Progenitor cell of endocrine pancreas (in vitro differentiated cells): ENCODE measurements around the gene DNAJC1. TPM values are rescaled to one million over a fixed set of nuclear protein-coding genes. Genes with fewer than 3 reads are reported as not detected.
"Not testable (repeated sequence)": the region's sequence is repeated elsewhere in the genome, so short reads cannot be mapped to it uniquely, and the experiment has no call there.

Experiments used
- DNase-seq: peaks from one replicate; pipeline ENCODE4 v3.0.0; 2021; ENCODE audit warnings: low spot score; ENCODE audit not compliant: unreplicated experiment
- H3K27ac Mint-ChIP-seq: 2 replicates; pipeline ENCODE4 v1.8.0; 2021; ENCODE audit warnings: mild to moderate bottlenecking, moderate library complexity, mixed read lengths
- H3K27me3 Mint-ChIP-seq: 2 replicates; pipeline ENCODE4 v1.8.0; 2021; ENCODE audit warnings: mixed read lengths
- H3K36me3 Mint-ChIP-seq: 2 replicates; pipeline ENCODE4 v1.8.0; 2022; ENCODE audit warnings: mixed read lengths; ENCODE audit not compliant: insufficient read depth
- H3K4me1 Mint-ChIP-seq: 2 replicates; pipeline ENCODE4 v1.8.0; 2021; ENCODE audit warnings: low read depth, mixed read lengths
- H3K4me3 Mint-ChIP-seq: 2 replicates; pipeline ENCODE4 v1.8.0; 2021; ENCODE audit warnings: low read depth, mild to moderate bottlenecking, moderate library complexity, mixed read lengths
- H3K9me3 Mint-ChIP-seq: 2 replicates; pipeline ENCODE4 v1.8.0; 2021; ENCODE audit warnings: low read depth, mixed read lengths
- total RNA-seq: library from RNA; stranded (reverse); gene quantifications from 2 replicates; pipeline ENCODE4 v1.2.1, GENCODE V29; 2021
- TF ChIP-seq, protein P1 (sequence below): fragments of 200-600 bp; sonication (generic); IDR thresholded peaks from one replicate; pipeline ENCODE4 v1.5.0; 2021; ENCODE audit warnings: antibody characterized with exemption, mild to moderate bottlenecking; ENCODE audit not compliant: unreplicated experiment

The DNAJC1 gene
- total RNA-seq, 1 donor from 2014 or later, result 28.5 TPM

DNA sequence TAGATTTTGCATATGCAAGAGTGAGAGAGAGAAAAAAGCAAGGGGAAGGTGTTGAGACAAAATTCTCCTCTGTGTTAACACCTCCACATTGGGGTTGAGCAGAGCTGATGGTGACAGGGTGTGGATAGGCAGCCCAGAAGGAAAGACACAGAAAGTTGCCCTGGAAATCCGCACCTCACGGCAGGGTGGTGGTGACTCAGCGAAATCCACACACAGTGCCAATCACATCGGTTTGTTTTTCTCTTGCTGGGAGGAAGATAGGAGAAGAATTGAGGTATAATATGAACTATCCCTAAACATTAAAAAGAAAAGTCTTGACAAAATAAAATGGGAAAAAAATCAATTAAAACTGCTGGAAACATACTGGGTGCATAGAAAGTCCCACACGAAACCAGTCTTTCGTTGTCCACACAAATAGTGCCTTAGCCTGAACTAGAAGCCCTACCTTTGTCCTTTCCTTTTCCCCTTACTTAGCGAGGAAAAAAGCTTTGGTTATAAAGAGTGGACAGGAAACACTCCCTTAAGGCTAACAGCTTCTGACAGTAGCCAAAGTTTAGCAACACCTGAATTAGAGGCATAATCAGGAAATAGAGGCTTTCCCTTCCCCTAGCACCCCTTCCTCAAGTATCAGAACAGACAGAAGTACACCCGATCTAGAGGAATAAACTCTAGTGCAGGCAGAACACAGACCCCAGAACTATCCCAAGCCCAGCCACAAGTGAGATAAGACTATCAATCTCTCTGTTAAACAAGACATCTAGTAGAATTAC lies 39.2 kb upstream of the DNAJC1 start:
- Mint-ChIP-seq H3K36me3 (no peaks in the 10 kb centered on the region), H3K27ac (peak overlapping the region; percentile 84), H3K4me1 (peaks cover 13% of the 10 kb centered on the region), H3K9me3 (peaks cover 4% of the 10 kb centered on the region), H3K27me3 (no peaks in the 10 kb centered on the region), H3K4me3 (no peak overlapping the region)
- DNase-seq, result no peak
- TF ChIP-seq, protein P1, sequence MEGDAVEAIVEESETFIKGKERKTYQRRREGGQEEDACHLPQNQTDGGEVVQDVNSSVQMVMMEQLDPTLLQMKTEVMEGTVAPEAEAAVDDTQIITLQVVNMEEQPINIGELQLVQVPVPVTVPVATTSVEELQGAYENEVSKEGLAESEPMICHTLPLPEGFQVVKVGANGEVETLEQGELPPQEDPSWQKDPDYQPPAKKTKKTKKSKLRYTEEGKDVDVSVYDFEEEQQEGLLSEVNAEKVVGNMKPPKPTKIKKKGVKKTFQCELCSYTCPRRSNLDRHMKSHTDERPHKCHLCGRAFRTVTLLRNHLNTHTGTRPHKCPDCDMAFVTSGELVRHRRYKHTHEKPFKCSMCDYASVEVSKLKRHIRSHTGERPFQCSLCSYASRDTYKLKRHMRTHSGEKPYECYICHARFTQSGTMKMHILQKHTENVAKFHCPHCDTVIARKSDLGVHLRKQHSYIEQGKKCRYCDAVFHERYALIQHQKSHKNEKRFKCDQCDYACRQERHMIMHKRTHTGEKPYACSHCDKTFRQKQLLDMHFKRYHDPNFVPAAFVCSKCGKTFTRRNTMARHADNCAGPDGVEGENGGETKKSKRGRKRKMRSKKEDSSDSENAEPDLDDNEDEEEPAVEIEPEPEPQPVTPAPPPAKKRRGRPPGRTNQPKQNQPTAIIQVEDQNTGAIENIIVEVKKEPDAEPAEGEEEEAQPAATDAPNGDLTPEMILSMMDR, result no peak

DNA sequence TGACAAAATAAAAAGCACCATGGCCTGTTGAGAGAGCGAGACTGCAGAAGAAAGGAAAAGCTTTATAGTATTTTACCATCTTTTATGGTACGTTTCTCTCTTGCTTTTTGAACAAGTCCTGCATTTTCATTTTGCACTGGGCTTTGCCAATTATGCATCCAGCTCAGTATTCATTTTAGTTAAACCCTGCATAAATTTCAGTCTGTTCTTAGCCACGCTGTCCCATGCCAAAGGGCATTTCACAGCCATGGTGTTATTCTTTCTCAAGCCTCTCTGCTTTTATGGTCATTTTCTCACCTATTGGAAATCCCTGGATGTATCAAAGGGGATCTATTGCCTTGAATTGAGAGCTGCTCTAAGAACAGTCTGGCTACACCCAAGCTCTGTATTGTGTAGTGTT lies 30.8 kb upstream of the DNAJC1 start:
- Mint-ChIP-seq H3K36me3 (no peaks in the 10 kb centered on the region), H3K4me3 (no peak overlapping the region), H3K27me3 (no peaks in the 10 kb centered on the region), H3K9me3 (peaks cover 17% of the 10 kb centered on the region), H3K27ac (no peak overlapping the region), H3K4me1 (no peaks in the 10 kb centered on the region)
- TF ChIP-seq, protein P1, result no peak
- no peak for DNase-seq

DNA sequence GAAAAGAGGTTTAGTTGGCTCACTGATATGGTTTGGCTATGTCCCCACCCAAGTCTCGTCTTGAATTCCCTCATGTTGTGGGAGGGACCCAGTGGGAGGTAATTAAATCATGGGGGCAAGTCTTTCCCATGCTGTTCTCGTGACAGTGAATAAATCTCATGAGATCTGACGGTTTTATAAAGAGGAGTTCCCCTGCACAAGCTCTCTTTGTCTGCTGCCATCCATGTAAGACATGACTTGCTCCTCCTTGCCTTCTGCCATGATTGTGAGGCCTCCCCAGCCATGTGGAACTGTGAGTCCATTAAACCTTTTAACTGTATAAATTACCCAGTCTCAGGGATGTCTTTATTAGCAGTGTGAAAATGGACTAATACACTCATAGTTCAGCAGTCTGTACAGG lies 28.7 kb upstream of the DNAJC1 start:
- peaks cover 17% of the 10 kb centered on the region for H3K9me3 Mint-ChIP-seq
- not testable (repeated sequence) for H3K36me3 Mint-ChIP-seq, H3K27ac Mint-ChIP-seq

DNA sequence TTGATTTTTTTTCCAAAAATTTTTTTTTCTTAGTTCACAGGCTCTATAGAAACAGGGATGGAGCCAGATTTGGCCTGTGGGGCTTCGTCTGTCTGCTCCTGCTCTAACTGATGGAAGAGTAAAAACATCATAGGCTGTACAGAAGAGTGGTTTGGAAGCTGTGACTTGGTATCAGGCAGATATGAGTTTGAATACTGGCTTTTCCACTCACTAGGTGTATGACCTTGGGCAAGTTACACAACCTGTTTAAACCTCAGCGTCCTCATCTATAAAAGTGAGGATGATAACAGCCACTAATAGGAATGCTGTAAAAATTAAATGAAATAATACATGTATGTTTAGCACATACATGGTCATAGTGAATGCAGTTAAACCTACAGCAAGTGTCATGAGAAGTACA lies 26.9 kb upstream of the DNAJC1 start:
- Mint-ChIP-seq H3K9me3 (peaks cover 23% of the 10 kb centered on the region), H3K4me1 (no peaks in the 10 kb centered on the region), H3K4me3 (no peak overlapping the region), H3K27me3 (no peaks in the 10 kb centered on the region), H3K36me3 (peaks cover 1% of the 10 kb centered on the region), H3K27ac (no peak overlapping the region)
- no peak for DNase-seq
- TF ChIP-seq, protein P1, result no peak

More for the DNA sequence above, 28.7 kb upstream of the DNAJC1 start:
- not testable (repeated sequence) for H3K4me1 Mint-ChIP-seq, DNase-seq, H3K27me3 Mint-ChIP-seq, H3K4me3 Mint-ChIP-seq

DNA sequence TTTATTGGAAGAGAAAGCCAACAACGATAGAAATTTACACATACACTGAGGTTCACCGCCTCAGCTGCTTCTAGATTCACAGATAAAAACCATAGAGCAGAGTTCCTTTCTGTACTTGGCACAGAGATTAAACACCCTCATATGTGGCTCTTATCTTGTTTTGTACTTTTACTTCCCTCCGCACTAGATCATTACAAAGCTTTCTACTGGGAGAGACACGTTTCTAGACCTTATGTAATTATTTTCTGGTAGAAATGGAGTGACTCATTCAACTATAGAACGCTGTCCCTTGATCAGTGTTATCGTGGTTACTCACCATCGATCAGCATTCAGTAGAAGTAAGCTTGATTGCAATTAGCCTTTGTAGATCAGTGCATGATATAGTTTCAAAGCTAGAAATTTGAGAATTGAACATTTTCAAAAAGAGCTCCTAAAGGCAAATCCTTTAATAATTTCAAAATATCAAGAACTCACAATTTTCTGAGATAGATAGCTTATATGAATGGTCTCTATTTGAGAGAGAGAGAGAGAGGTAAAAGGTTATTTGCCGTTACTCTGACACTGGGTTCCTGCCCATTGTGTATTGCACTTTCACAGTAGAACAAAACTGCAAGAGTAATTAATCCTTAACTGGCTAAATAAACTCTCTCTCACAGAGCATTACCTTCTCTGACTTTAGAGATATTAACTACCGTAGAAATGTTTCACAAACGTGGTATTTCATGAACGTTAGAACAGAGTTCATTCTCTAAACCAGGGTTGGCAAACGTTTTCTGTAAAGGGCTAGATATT lies 26.1 kb upstream of the DNAJC1 start:
- no peak for DNase-seq
- H3K27me3 Mint-ChIP-seq, result no peaks in the 10 kb centered on the region
- H3K36me3 Mint-ChIP-seq, result peaks cover 1% of the 10 kb centered on the region
- H3K27ac Mint-ChIP-seq, result no peak overlapping the region
- H3K9me3 Mint-ChIP-seq, result peaks cover 19% of the 10 kb centered on the region
- H3K4me3 Mint-ChIP-seq, result no peak overlapping the region
- H3K4me1 Mint-ChIP-seq, result no peaks in the 10 kb centered on the region
- TF ChIP-seq, protein P1, result no peak
